GM12878 (cell line): Measurements from ENCODE around the gene SPRYD3. TPM values are rescaled to one million over a fixed set of nuclear protein-coding genes. Genes with fewer than 3 reads are reported as not detected.

Experiments
- ATAC-seq: fragments of 200-7000 bp; cut with Tn5 transposase; 3 replicates; pipeline ENCODE4 v1.9.1; 2020; ENCODE audit warnings: mild to moderate bottlenecking, moderate library complexity
- BruUV-seq: library from RNA; stranded (reverse); fragments of 400-500 nt; replicated peaks from 2 replicates; lab custom pipeline; 2021; lab: Mats Ljungman, UMichigan
- CTCF ChIA-PET: fragments of 300-600 bp; sonication (Branson Sonifier 250); formaldehyde crosslinking; extraction: SDS; loops from one replicate; lab custom pipeline; 2021; ENCODE audit warnings: inconsistent platforms; lab: Yijun Ruan, JAX
- POLR2A ChIA-PET: fragments of 350-600 bp; formaldehyde crosslinking; extraction: SDS; loops from one replicate; lab custom pipeline; 2021; ENCODE audit warnings: inconsistent platforms; lab: Charles Lee
- RAD21 ChIA-PET: fragments of 300-600 bp; sonication (Branson Sonifier 250); formaldehyde crosslinking; loops from one replicate; lab custom pipeline; 2023; ENCODE audit warnings: antibody characterized with exemption; ENCODE audit not compliant: unreplicated experiment; lab: Charles Lee
- SMC1A ChIA-PET: fragments of 300-600 bp; sonication (Branson Sonifier 250); formaldehyde crosslinking; loops from one replicate; lab custom pipeline; 2023; ENCODE audit not compliant: unreplicated experiment, uncharacterized antibody; lab: Charles Lee
- DNase-seq: peaks from one replicate; pipeline ENCODE4 v3.0.0-alpha.2; 2011; ENCODE audit warnings: low read depth, low spot score
- FAIRE-seq: peaks from 3 replicates; lab custom pipeline; 2011; peaks lifted over from hg19 to GRCh38; lab: Jason Lieb, UNC
- H2AFZ ChIP-seq: 2 replicates; pipeline ENCODE4 v1.6.0; 2011; ENCODE audit warnings: low read depth, low read length, control low read depth; ENCODE audit not compliant: control insufficient read depth
- H3K27ac ChIP-seq: 2 replicates; pipeline ENCODE4 v1.5.1; 2011; ENCODE audit warnings: control low read depth; ENCODE audit not compliant: control insufficient read depth, insufficient read depth
- H3K27me3 ChIP-seq, 2 experiments: replicated peaks in 1 of 2; 2 replicates each; pipeline versions ENCODE4 v1.6.0 to v1.6.1; 2011; ENCODE audit warnings: low read length in 1 of 2; ENCODE audit not compliant: control insufficient read depth in 2 of 2, insufficient read depth in 2 of 2
- H3K36me3 ChIP-seq, 2 experiments: 2 replicates each; pipeline ENCODE4 v1.5.1; 2011; ENCODE audit warnings: low read length in 1 of 2; ENCODE audit not compliant: control insufficient read depth in 2 of 2, insufficient read depth in 2 of 2
- H3K4me1 ChIP-seq: 2 replicates; pipeline ENCODE4 v1.6.1; 2011; ENCODE audit warnings: mild to moderate bottlenecking, low read length, moderate library complexity, mixed read lengths; ENCODE audit not compliant: control insufficient read depth, insufficient read depth
- H3K4me2 ChIP-seq: 2 replicates; pipeline ENCODE4 v1.6.0; 2011; ENCODE audit warnings: control low read depth; ENCODE audit not compliant: control insufficient read depth, insufficient read depth
- H3K4me3 ChIP-seq: fragments of 200-600 bp; sonication (generic); 2 replicates; pipeline ENCODE4 v1.5.1; 2016
- H3K79me2 ChIP-seq: 2 replicates; pipeline ENCODE4 v1.6.0; 2011; ENCODE audit warnings: low read length; ENCODE audit not compliant: control insufficient read depth, insufficient read depth
- H3K9ac ChIP-seq: 2 replicates; pipeline ENCODE4 v1.8.0; 2011; ENCODE audit warnings: low read length, control low read depth, mixed read lengths; ENCODE audit not compliant: control insufficient read depth, insufficient read depth
- H3K9me3 ChIP-seq: replicated peaks from 3 replicates; pipeline ENCODE4 v1.5.1; 2011; ENCODE audit warnings: mild to moderate bottlenecking, low read length; ENCODE audit not compliant: control insufficient read depth, insufficient read depth
- H4K20me1 ChIP-seq: 2 replicates; pipeline ENCODE4 v1.6.0; 2011; ENCODE audit not compliant: control insufficient read depth, insufficient read depth
- BMI1 ChIP-seq: fragments of 450-650 bp; IDR thresholded peaks from 2 replicates; pipeline ENCODE4 v1.6.1; 2016; ENCODE audit warnings: mild to moderate bottlenecking, moderate library complexity, borderline replicate concordance
- CHD1 ChIP-seq: IDR thresholded peaks from 2 replicates; pipeline ENCODE4 v1.6.1; 2012; ENCODE audit warnings: low read depth, low read length, improper control_type of control experiment
- CHD2 ChIP-seq: IDR thresholded peaks from 2 replicates; pipeline ENCODE4 v1.6.1; 2011; ENCODE audit warnings: low read depth, low read length, improper control_type of control experiment, borderline replicate concordance
- FOXK2 ChIP-seq: fragments of 450-650 bp; IDR thresholded peaks from 2 replicates; pipeline ENCODE4 v1.6.1; 2017; ENCODE audit warnings: mild to moderate bottlenecking, moderate library complexity
- HDAC2 ChIP-seq: fragments of 200-600 bp; sonication (generic); IDR thresholded peaks from 2 replicates; pipeline ENCODE4 v1.6.1; 2017
- MEF2B ChIP-seq: fragments of 450-650 bp; IDR thresholded peaks from 2 replicates; pipeline ENCODE4 v1.6.1; 2018; ENCODE audit warnings: mild to moderate bottlenecking, moderate library complexity; ENCODE audit not compliant: partially characterized antibody, poor library complexity, severe bottlenecking
- MTA2 ChIP-seq: fragments of 450-650 bp; IDR thresholded peaks from 2 replicates; pipeline ENCODE4 v1.6.1; 2016; ENCODE audit warnings: low read depth, mild to moderate bottlenecking, moderate library complexity
- PAX5 ChIP-seq: IDR thresholded peaks from 2 replicates; pipeline ENCODE4 v1.6.1; 2011; ENCODE audit warnings: low read depth, low read length, borderline replicate concordance
- POU2F2 ChIP-seq: IDR thresholded peaks from 3 replicates; pipeline ENCODE4 v1.6.1; 2011; ENCODE audit warnings: low read depth, mild to moderate bottlenecking, low read length, borderline replicate concordance
- RBBP5 ChIP-seq: fragments of 200-600 bp; sonication (generic); conservative IDR thresholded peaks from 2 replicates; pipeline ENCODE4 v1.6.1; 2016
- SMARCA5 ChIP-seq: fragments of 450-650 bp; IDR thresholded peaks from 2 replicates; pipeline ENCODE4 v1.6.1; 2017; ENCODE audit warnings: mild to moderate bottlenecking
- TCF12 ChIP-seq: IDR thresholded peaks from 2 replicates; pipeline ENCODE4 v1.6.1; 2011; ENCODE audit warnings: low read depth, mild to moderate bottlenecking, low read length
- TCF3 ChIP-seq: IDR thresholded peaks from 2 replicates; pipeline ENCODE4 v1.6.1; 2012; ENCODE audit warnings: low read depth, mild to moderate bottlenecking, low read length, borderline replicate concordance; ENCODE audit not compliant: insufficient read depth
- ZBTB40 ChIP-seq: fragments of 450-650 bp; IDR thresholded peaks from 2 replicates; pipeline ENCODE4 v1.6.1; 2016; ENCODE audit warnings: mild to moderate bottlenecking, moderate library complexity, borderline replicate concordance
- ZNF384 ChIP-seq: IDR thresholded peaks from 2 replicates; pipeline ENCODE4 v1.6.1; 2012; ENCODE audit warnings: low read depth, mild to moderate bottlenecking, low read length, improper control_type of control experiment, borderline replicate concordance
- ZSCAN29 ChIP-seq: fragments of 450-650 bp; IDR thresholded peaks from 2 replicates; pipeline ENCODE4 v1.6.1; 2017; ENCODE audit warnings: mild to moderate bottlenecking, moderate library complexity
- WGBS: methylation state at CpG from one replicate; pipeline ENCODE4 v1.1.6; 2016; ENCODE audit warnings: low lambda C conversion rate; ENCODE audit not compliant: insufficient replicate concordance, insufficient coverage; ENCODE audit errors: missing lambda C conversion rate; 5-methylcytosine and 5-hydroxymethylcytosine counted together
- in situ Hi-C: fragments of 300-500 bp; cut with MboI; formaldehyde crosslinking; loops from 9 replicates; pipeline ENCODE4 v1.14.3; 2018; ENCODE audit warnings: mixed read lengths
- intact Hi-C: fragments of 100-400 bp; cut with micrococcal nuclease; formaldehyde crosslinking; loops from one replicate; pipeline ENCODE4 v1.14.2; 2022; ENCODE audit not compliant: unreplicated experiment
- polyA plus RNA-seq, 11 experiments: library from polyadenylated mRNA; depleted of rRNA in 4 of 11; unstranded in 6 of 11; stranded (reverse) in 5 of 11; fragments of >200 nt; fragmentation: Nextera tagmentation in 4 of 11; fragmentation: Illumina TruSeq in 1 of 11; extraction: Ambion mirVana in 4 of 11; extraction: Trizol in 1 of 11; gene quantifications; 1 replicate in 1 of 11; 2 replicates in 10 of 11; pipeline versions ENCODE4 v1.2.1 to v1.2.3, GENCODE V29; 2011 to 2016; ENCODE audit warnings: inconsistent platforms in 2 of 11, missing spikeins in 2 of 11, low read depth in 1 of 11
- total RNA-seq, 4 experiments: library from RNA; depleted of rRNA in 3 of 4; stranded (reverse); fragments of >200 nt in 3 of 4; fragmentation: Illumina TruSeq in 1 of 4; extraction: Trizol in 1 of 4; gene quantifications; 2 replicates each; pipeline versions ENCODE4 v1.2.1 to v1.2.3, GENCODE V29; 2013 to 2021

The SPRYD3 gene
- total and polyA plus RNA-seq, 10 of the 15 experiments (the other 5 are each of a cell fraction or from before 2014, with no cell fraction given), result 2.3 to 26.4 (median 20.2) TPM

GRCh38 chr12:53082637-53083175 is 3.5 kb upstream of the SPRYD3 start:
- Histone ChIP-seq H3K27me3 (0 out of 4 replicates have a peak, but pooled peaks cover 0 to 8% of the 10 kb centered on the region in 2 experiments), H3K9me3 (no peaks in the 10 kb centered on the region), H2AFZ (no peak overlapping the region), H3K4me3 (no peak overlapping the region), H4K20me1 (no peaks in the 10 kb centered on the region), H3K4me2 (no peak overlapping the region), H3K36me3 (no peaks in the 10 kb centered on the region), H3K4me1 (no peaks in the 10 kb centered on the region; the same call in none of the 2 replicates), H3K27ac (no peak overlapping the region), H3K9ac (no peak overlapping the region), H3K79me2 (peaks cover 6% of the 10 kb centered on the region)
- no peak for TF ChIP-seq BMI1
- TF ChIP-seq MTA2, result no peak
- TF ChIP-seq ZBTB40, result no peak
- no peak for TF ChIP-seq POU2F2
- TF ChIP-seq ZNF384, result no peak
- TF ChIP-seq CHD1, result no peak
- TF ChIP-seq MEF2B, result no peak
- no peak for TF ChIP-seq ZSCAN29
- no peak for TF ChIP-seq TCF3
- TF ChIP-seq HDAC2, result no peak
- no peak for TF ChIP-seq PAX5
- no peak for TF ChIP-seq TCF12
- TF ChIP-seq CHD2, result no peak
- no peak for TF ChIP-seq SMARCA5
- no peak for TF ChIP-seq FOXK2
- TF ChIP-seq RBBP5, result no peak
- in situ Hi-C loops, result no loop called here
- no peak for FAIRE-seq
- ATAC-seq, result no peak
- SMC1A ChIA-PET, result interaction anchor here (1.3 to 2.6 kb wide), 2 partner anchors 16 to 21 kb away, joined by 3 to 9 read pairs; partner anchors contain the start of gene SOAT2
- POLR2A ChIA-PET, result no interaction called here
- WGBS, result 17% methylated on average over 2 of the region's 2 CpGs
- no peak for DNase-seq
- CTCF ChIA-PET, result interaction anchor here (7.8 to 13.2 kb wide), 2 partner anchors 16 kb away, joined by 90 to 177 read pairs; partner anchors contain the start of genes IGFBP6 and SOAT2
- RAD21 ChIA-PET, result no interaction called here
- intact Hi-C loops, result no loop called here
- BruUV-seq, result no TSS peak
